ENCODE measurements around the gene RBMS2. TPM values are rescaled to one million over a fixed set of nuclear protein-coding genes. Genes with fewer than 3 reads are reported as not detected.

Gene RBMS2
- total and polyA plus RNA-seq, 9 of the 15 experiments (the other 6 are each of a cell fraction or from before 2014, with no cell fraction given) = 0.08 to 10.5 (median 0.31) TPM

DNA sequence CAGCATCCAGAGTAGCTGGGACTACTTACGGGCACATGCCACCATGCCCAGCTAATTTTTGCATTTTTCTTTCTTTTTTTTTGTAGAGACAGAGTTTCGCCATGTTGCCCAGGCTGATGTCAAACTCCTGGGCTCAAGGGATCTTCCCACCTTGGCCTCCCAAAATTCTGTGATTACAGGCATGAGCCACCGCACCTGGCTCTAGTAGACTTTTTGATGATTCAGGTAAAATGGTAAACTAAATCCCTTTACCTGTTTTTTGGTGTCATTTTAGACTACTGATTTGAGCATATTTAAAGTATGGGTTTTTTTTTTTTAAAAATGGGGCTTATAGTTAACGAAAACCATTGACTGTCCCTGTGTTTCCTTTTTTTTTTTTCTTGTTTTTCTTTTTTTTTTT is 20.5 kb downstream of the RBMS2 start:
- H3K9me1 ChIP-seq (ENCODE audit: control insufficient read depth, insufficient read depth, low read length) = no peaks in the 10 kb centered on the region
- BruUV-seq (replicated peaks) = no TSS peak
- 3% methylated on average over 3 of the region's 4 CpGs for WGBS (ENCODE audit: insufficient coverage, low coverage, missing lambda C conversion rate)
- CTCF ChIA-PET (ENCODE audit: low intra/inter-chr PET ratio) = no interaction called here
- FAIRE-seq = no peak
- in situ Hi-C loops (cut with MboI) (no loop called here), intact Hi-C loops (cut with micrococcal nuclease) (no loop called here)
- POLR2A ChIA-PET = interaction anchor here (0.6 to 0.9 kb wide), 3 partner anchors 11 to 24 kb away, joined by 3 to 4 read pairs (median 3); no protein-coding TSS in a partner anchor
- no peaks in the 10 kb centered on the region for H3K36me3 ChIP-seq (ENCODE audit: control insufficient read depth, insufficient read depth, low read length)
- no peak overlapping the region for H2AFZ ChIP-seq (ENCODE audit: low read depth, low read length)
- no peak overlapping the region for H3K4me3 ChIP-seq
- H3K4me2 ChIP-seq (ENCODE audit: insufficient read depth, low read length) = no peak overlapping the region
- no peaks in the 10 kb centered on the region for H3K9me3 ChIP-seq (replicated peaks; ENCODE audit: control insufficient read depth, insufficient read depth, low read depth, low read length)
- no peak overlapping the region for H3K9ac ChIP-seq (ENCODE audit: insufficient read depth in 1 of 2, low read depth in 2 of 2, low read length in 2 of 2)
- H3K4me1 ChIP-seq (replicated peaks in 1 of 2; ENCODE audit: control insufficient read depth in 2 of 2, insufficient read depth in 2 of 2, low read length in 2 of 2) = no peaks in the 10 kb centered on the region
- H4K20me1 ChIP-seq (replicated peaks; ENCODE audit: control insufficient read depth, insufficient read depth, low read length) = no peaks in the 10 kb centered on the region
- no peaks in the 10 kb centered on the region for H3K79me2 ChIP-seq (ENCODE audit: control insufficient read depth, insufficient read depth, low read length)
- ATAC-seq = no peak
- no peak overlapping the region for H3K27ac ChIP-seq (ENCODE audit: extremely low read depth, low read depth, low read length)
- DNase-seq (ENCODE audit: extremely low read depth in 1 of 4, low spot score in 3 of 4) = no peak
- peaks cover 3 to 11% of the 10 kb centered on the region in 2 experiments; a peak in 4 of 5 replicates for H3K27me3 ChIP-seq (ENCODE audit: control insufficient read depth in 2 of 2, insufficient read depth in 2 of 2, low read length in 2 of 2)
- TF ChIP-seq XRCC5 (IDR thresholded peaks at IDR 0.05; ENCODE audit: low read depth, low read length) = no peak
- TF ChIP-seq, protein P1, sequence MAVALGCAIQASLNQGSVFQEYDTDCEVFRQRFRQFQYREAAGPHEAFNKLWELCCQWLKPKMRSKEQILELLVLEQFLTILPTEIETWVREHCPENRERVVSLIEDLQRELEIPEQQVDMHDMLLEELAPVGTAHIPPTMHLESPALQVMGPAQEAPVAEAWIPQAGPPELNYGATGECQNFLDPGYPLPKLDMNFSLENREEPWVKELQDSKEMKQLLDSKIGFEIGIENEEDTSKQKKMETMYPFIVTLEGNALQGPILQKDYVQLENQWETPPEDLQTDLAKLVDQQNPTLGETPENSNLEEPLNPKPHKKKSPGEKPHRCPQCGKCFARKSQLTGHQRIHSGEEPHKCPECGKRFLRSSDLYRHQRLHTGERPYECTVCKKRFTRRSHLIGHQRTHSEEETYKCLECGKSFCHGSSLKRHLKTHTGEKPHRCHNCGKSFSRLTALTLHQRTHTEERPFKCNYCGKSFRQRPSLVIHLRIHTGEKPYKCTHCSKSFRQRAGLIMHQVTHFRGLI (CRISPR knock-in tag; IDR thresholded peaks at IDR 0.05) = no peak
- TF ChIP-seq, protein P2, sequence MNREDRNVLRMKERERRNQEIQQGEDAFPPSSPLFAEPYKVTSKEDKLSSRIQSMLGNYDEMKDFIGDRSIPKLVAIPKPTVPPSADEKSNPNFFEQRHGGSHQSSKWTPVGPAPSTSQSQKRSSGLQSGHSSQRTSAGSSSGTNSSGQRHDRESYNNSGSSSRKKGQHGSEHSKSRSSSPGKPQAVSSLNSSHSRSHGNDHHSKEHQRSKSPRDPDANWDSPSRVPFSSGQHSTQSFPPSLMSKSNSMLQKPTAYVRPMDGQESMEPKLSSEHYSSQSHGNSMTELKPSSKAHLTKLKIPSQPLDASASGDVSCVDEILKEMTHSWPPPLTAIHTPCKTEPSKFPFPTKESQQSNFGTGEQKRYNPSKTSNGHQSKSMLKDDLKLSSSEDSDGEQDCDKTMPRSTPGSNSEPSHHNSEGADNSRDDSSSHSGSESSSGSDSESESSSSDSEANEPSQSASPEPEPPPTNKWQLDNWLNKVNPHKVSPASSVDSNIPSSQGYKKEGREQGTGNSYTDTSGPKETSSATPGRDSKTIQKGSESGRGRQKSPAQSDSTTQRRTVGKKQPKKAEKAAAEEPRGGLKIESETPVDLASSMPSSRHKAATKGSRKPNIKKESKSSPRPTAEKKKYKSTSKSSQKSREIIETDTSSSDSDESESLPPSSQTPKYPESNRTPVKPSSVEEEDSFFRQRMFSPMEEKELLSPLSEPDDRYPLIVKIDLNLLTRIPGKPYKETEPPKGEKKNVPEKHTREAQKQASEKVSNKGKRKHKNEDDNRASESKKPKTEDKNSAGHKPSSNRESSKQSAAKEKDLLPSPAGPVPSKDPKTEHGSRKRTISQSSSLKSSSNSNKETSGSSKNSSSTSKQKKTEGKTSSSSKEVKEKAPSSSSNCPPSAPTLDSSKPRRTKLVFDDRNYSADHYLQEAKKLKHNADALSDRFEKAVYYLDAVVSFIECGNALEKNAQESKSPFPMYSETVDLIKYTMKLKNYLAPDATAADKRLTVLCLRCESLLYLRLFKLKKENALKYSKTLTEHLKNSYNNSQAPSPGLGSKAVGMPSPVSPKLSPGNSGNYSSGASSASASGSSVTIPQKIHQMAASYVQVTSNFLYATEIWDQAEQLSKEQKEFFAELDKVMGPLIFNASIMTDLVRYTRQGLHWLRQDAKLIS (CRISPR knock-in tag; IDR thresholded peaks at IDR 0.05) = no peak
- no peak for TF ChIP-seq FOSL1 (tag; conservative IDR thresholded peaks at IDR 0.05)
- TF ChIP-seq, protein P3, sequence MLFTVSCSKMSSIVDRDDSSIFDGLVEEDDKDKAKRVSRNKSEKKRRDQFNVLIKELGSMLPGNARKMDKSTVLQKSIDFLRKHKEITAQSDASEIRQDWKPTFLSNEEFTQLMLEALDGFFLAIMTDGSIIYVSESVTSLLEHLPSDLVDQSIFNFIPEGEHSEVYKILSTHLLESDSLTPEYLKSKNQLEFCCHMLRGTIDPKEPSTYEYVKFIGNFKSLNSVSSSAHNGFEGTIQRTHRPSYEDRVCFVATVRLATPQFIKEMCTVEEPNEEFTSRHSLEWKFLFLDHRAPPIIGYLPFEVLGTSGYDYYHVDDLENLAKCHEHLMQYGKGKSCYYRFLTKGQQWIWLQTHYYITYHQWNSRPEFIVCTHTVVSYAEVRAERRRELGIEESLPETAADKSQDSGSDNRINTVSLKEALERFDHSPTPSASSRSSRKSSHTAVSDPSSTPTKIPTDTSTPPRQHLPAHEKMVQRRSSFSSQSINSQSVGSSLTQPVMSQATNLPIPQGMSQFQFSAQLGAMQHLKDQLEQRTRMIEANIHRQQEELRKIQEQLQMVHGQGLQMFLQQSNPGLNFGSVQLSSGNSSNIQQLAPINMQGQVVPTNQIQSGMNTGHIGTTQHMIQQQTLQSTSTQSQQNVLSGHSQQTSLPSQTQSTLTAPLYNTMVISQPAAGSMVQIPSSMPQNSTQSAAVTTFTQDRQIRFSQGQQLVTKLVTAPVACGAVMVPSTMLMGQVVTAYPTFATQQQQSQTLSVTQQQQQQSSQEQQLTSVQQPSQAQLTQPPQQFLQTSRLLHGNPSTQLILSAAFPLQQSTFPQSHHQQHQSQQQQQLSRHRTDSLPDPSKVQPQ (CRISPR knock-in tag; IDR thresholded peaks at IDR 0.05; ENCODE audit: borderline replicate concordance) = no peak
- TF ChIP-seq NR2C1 (IDR thresholded peaks at IDR 0.05) = no peak
- no peak for TF ChIP-seq NR2C1 (tag; IDR thresholded peaks at IDR 0.05)
- no peak for TF ChIP-seq FOXK1 (CRISPR knock-in tag; IDR thresholded peaks at IDR 0.05; ENCODE audit: borderline replicate concordance)
- peak; percentile 82 for TF ChIP-seq ZNF316 (IDR thresholded peaks at IDR 0.05)
- TF ChIP-seq DPF2 (IDR thresholded peaks at IDR 0.05) = no peak
- TF ChIP-seq, protein P4, sequence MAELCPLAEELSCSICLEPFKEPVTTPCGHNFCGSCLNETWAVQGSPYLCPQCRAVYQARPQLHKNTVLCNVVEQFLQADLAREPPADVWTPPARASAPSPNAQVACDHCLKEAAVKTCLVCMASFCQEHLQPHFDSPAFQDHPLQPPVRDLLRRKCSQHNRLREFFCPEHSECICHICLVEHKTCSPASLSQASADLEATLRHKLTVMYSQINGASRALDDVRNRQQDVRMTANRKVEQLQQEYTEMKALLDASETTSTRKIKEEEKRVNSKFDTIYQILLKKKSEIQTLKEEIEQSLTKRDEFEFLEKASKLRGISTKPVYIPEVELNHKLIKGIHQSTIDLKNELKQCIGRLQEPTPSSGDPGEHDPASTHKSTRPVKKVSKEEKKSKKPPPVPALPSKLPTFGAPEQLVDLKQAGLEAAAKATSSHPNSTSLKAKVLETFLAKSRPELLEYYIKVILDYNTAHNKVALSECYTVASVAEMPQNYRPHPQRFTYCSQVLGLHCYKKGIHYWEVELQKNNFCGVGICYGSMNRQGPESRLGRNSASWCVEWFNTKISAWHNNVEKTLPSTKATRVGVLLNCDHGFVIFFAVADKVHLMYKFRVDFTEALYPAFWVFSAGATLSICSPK (IDR thresholded peaks at IDR 0.05; ENCODE audit: borderline replicate concordance) = no peak
- TF ChIP-seq ZFP30 (CRISPR knock-in tag; IDR thresholded peaks at IDR 0.05; ENCODE audit: borderline replicate concordance) = no peak
- TF ChIP-seq MAFF (IDR thresholded peaks at IDR 0.05; ENCODE audit: low read length) = peak; percentile 28; the same call in 1 of the 2 replicates
- TF ChIP-seq C11orf30 (IDR thresholded peaks at IDR 0.05; ENCODE audit: low read depth) = peak; percentile 63

Data from K562 (cell line).